Large intestine (tissue), 3 donors: ENCODE data around the gene NES. TPM values are rescaled to one million over a fixed set of nuclear protein-coding genes. Genes with fewer than 3 reads are reported as not detected.

Experiments
- DNase-seq, 2 donors: peaks; one replicate each; pipeline versions ENCODE4 v3.0.0 to v3.0.0-alpha.2; 2013
- H3K27ac ChIP-seq: one replicate; pipeline ENCODE4 v1.5.1; 2013; ENCODE audit warnings: low read length
- H3K27me3 ChIP-seq: 2 replicates; pipeline ENCODE4 v1.6.1; 2013; ENCODE audit warnings: low read length; ENCODE audit not compliant: control insufficient read depth, insufficient read depth
- H3K36me3 ChIP-seq: 2 replicates; pipeline ENCODE4 v1.6.1; 2013; ENCODE audit warnings: low read length; ENCODE audit not compliant: control insufficient read depth, insufficient read depth
- H3K4me1 ChIP-seq: one replicate; pipeline ENCODE4 v1.6.1; 2013; ENCODE audit warnings: low read length; ENCODE audit not compliant: control insufficient read depth, insufficient read depth
- H3K4me3 ChIP-seq: one replicate; pipeline ENCODE4 v1.5.1; 2013; ENCODE audit warnings: low read length
- H3K9me3 ChIP-seq: one replicate; pipeline ENCODE4 v1.6.1; 2013; ENCODE audit warnings: mild to moderate bottlenecking, low read depth, low read length, moderate library complexity; ENCODE audit not compliant: control insufficient read depth
- WGBS: methylation state at CpG from one replicate; pipeline ENCODE4 v1.1.5; 2013; ENCODE audit warnings: low lambda C conversion rate; ENCODE audit not compliant: insufficient coverage; 5-methylcytosine and 5-hydroxymethylcytosine counted together
- polyA plus RNA-seq: library from polyadenylated mRNA; unstranded; fragments of 120-200 nt; gene quantifications from one replicate; pipeline ENCODE4 v1.2.1, GENCODE V29; 2013

NES gene
- polyA plus RNA-seq, 1 donor: 26.5 TPM

DNA sequence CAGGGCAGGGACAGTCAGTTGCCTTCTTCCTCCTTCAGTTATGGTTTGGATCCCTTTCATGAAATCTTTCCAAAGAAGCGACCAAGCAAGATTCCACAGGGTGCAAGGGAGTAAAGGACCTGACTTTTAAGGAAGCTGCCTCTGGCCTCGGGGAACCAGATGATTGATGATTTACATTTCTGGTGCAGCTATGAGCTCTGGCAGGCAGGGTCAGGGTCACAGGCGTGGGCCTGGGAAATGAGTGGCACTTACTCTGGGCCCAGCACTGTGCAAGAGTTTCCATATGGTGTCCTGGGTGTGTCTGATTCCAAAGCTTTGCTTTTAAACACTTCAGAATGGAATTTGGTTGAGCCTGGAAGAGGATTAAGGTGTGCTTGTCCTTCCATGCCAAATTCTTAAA lies 35.4 kb upstream of the NES start:
- DNase-seq: no peak
- H3K9me3 ChIP-seq: no peaks in the 10 kb centered on the region
- peaks cover 6% of the 10 kb centered on the region for H3K36me3 ChIP-seq
- no peak overlapping the region for H3K27ac ChIP-seq
- H3K4me3 ChIP-seq: no peak overlapping the region
- H3K27me3 ChIP-seq: no peaks in the 10 kb centered on the region
- peaks cover 8% of the 10 kb centered on the region for H3K4me1 ChIP-seq
- no CpG with 5 or more reads among the region's 3 CpGs for WGBS

DNA sequence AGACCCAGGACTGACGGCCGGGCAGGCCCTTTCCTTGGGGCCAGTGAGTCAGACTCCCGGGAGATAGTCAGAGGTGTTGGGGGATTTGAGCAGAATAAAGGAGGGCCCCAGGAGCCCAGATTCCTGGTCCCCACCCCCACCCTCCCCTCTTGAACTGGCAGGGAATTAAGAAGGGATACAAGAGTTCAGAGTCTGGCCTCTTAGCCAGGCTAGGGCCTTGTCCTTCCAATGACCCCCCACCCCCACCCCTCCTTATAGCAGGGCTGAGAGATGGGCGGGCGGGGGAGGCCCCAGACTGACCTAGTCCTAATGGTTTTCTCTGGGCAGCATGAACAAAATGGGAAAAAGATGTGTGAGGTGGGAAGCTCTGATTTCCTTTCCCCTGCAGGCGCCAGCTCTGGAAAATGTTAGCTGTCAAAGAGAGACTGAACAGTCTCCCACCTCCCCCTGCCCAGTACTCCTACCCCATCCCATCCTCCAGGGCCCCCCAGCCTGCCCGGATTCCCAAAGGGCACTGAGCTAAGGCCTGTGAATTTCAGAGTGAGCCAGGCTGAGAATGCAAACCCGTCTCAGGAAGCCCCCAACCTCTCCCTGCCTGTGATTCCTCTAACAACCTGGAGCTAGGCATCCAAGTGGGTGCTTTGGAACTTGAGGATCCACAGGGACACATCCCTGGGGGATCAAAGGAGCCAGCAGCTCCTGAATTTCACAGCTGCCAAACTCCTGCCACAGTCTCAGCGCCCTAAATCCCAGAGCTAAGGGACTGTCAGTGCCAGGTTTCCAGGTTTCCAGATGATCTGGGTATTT lies 34.0 kb upstream of the NES start:
- Histone ChIP-seq H3K27ac (no peak overlapping the region), H3K9me3 (no peaks in the 10 kb centered on the region), H3K36me3 (peaks cover 6% of the 10 kb centered on the region), H3K27me3 (peaks cover 5% of the 10 kb centered on the region), H3K4me1 (peaks cover 19% of the 10 kb centered on the region), H3K4me3 (no peak overlapping the region)
- DNase-seq: no peak
- no CpG with 5 or more reads among the region's 9 CpGs for WGBS

DNA sequence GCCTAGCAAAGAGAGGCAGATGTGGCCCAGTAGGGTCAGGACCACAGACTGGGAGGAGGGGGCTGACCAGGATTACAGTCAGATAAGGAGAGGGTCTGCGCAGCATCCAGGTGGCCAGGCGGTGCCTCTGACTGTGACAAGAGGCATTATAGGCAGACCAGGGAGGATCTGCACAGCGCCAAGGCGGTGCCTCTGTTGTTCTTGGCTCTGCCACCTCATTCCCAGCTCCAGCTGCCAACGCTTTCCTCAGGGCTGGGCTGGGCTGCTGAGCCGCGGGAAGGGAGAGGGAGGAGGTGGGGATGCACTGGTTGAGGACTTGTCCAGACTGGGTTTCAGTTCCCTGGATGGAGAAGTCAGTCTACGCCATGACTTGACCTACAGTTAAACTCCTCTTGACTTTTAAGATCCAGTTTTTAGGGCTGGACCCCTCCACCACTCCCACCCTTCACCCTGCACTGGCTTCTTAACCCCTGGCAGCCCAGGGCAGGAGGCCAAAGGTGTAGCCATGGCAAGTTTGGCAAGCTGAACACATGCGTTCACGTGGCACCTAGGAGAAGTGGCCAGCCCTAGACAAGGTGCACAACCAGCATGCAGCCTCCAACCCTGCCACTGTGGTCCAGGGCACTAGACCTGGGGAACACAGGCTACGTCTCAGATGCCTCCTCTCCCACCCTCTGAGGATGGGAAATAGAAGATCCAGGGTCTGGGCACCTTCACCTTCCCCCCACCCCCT lies 32.7 kb upstream of the NES start:
- DNase-seq: no peak
- Histone ChIP-seq H3K4me3 (no peak overlapping the region), H3K4me1 (peaks cover 31% of the 10 kb centered on the region), H3K9me3 (peaks cover 1% of the 10 kb centered on the region), H3K36me3 (no peaks in the 10 kb centered on the region), H3K27ac (no peak overlapping the region), H3K27me3 (peaks cover 10% of the 10 kb centered on the region)
- WGBS: no CpG with 5 or more reads among the region's 11 CpGs

DNA sequence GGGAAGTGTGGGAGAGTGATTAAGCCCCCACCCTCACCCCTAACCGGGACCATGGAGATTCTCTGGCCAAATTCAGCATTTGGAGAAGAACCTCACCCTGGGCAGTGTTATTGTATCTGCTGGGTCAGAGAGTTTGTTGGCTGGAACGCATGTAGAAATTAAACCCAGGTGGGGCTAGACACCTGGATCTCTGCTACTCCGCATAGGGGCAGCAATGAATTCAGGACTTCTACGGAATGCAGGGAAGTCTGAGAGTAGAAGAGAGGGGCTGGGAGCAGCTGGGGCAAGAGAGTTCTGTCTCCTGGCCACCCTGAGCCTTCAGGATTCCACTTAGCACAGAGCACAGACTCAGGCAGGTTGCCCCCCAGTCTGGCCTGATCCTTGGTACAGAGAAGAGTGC lies 31.8 kb upstream of the NES start:
- 100% methylated on average over 1 of the region's 4 CpGs for WGBS
- peaks cover 40% of the 10 kb centered on the region for H3K4me1 ChIP-seq
- no peak for DNase-seq
- H3K4me3 ChIP-seq: no peak overlapping the region
- no peak overlapping the region for H3K27ac ChIP-seq
- peaks cover 19% of the 10 kb centered on the region for H3K27me3 ChIP-seq
- H3K36me3 ChIP-seq: no peaks in the 10 kb centered on the region
- peaks cover 3% of the 10 kb centered on the region for H3K9me3 ChIP-seq

DNA sequence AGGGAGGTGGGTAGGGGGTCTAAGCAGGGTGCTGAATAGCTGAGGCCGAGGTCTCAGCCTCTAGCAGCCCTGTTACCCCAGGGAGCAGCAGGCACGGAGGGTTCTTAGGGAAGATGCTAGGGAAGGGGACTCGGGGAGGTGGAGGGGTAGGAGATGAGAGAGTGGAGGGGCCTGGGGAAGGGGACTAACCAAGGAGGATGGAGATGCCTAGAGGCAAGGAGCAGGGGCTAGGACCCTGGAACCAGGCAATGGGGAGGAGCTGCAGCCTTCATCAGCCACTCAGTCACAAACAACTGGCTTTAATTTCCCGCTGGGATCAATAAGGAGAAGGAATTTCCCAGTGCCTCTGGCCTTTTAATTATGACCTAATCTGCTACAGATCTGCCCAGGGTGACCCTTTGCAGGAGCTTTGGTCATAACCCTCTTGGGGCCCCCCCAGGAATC lies 31.0 kb upstream of the NES start:
- Histone ChIP-seq H3K9me3 (peaks cover 3% of the 10 kb centered on the region), H3K4me3 (no peak overlapping the region), H3K36me3 (no peaks in the 10 kb centered on the region), H3K27me3 (peaks cover 27% of the 10 kb centered on the region), H3K27ac (no peak overlapping the region), H3K4me1 (peaks cover 44% of the 10 kb centered on the region)
- no CpG with 5 or more reads among the region's 4 CpGs for WGBS
- DNase-seq: no peak

DNA sequence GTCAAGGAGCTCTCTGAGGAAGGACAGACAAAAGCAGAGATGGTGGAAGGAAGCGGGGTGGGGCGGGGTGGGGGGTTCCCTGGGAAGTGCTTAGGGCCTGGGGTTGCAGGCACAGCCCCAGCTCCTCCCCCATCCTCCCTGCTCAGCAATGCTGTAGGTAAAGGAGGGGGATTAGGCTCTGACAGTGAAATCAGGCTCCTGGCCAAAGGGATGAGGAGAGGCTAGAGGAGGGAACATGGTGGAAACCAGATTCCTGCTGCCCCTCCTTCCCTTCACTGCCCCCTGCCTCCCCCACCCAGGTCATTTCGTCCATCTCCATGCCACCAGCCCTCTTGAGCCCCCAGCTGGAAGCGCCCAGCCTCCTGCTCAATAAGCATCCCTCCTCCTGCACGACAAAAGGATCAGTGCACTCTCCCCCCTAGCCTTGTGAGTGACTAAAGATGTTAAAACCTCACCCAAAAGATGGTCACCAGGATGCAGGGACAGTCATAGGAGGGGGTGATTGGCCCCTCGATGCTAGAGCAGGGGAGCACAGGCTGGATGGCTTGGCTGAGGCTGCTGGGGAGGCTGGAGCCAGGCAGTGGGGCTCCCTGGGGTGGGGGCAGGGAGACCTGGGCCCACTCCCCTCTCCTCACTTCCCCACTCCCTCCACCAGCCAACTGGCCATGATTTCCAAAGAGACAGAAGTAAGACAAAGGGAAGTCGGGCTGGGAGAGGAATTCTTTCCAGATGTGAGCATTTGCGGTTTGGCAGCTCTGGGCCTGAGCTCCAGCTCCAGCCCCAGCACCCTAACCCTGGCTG lies 30.4 kb upstream of the NES start:
- no peak for DNase-seq
- no peak overlapping the region for H3K4me3 ChIP-seq
- H3K9me3 ChIP-seq: peaks cover 3% of the 10 kb centered on the region
- peaks cover 30% of the 10 kb centered on the region for H3K27me3 ChIP-seq
- no CpG with 5 or more reads among the region's 8 CpGs for WGBS
- no peaks in the 10 kb centered on the region for H3K36me3 ChIP-seq
- H3K27ac ChIP-seq: peak overlapping the region; percentile 12
- H3K4me1 ChIP-seq: peaks cover 44% of the 10 kb centered on the region

DNA sequence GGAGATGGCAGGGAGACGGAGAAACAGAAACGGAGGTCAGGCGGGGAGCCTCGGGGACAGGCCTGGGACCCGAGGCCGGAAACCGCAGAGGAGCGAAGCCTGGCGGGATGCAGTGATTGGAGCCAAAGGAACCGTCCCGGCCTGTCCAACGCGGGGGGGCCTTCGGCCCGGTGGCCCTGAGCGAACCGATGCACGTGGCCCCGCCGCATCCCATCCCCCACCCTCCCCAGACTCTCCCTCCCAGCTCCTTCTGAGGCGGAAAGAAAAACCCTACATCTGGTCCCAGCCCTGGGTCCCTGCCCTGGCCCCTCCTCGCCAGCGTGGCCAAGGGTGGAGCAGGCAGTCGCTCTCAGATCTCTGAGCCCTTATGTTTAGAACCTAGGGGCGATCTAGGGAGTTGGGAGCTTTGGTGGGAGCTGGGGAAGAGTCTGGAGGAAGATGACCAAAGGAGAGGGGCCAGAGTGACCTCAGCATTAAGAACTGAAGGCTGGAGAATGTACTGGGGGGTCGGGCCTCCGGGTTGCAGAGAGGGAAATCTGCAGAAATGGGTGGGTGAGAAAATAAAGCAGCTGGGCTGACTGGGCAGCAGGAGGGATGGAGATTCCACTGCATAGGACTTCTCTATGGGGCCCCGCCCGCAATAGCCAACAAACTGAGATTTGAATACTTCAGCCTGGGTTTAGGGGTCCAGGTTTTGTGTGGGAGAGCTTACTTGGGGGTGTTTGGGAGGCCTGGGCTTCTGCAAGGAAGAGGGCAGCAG lies 29.6 kb upstream of the NES start:
- Histone ChIP-seq H3K4me1 (peaks cover 44% of the 10 kb centered on the region), H3K9me3 (peaks cover 3% of the 10 kb centered on the region), H3K27ac (peak overlapping the region; percentile 8), H3K4me3 (peak overlapping the region; percentile 39), H3K36me3 (no peaks in the 10 kb centered on the region), H3K27me3 (peaks cover 30% of the 10 kb centered on the region)
- DNase-seq: peak in 1 of 2 donors; percentile 63
- WGBS: no CpG with 5 or more reads among the region's 29 CpGs

DNA sequence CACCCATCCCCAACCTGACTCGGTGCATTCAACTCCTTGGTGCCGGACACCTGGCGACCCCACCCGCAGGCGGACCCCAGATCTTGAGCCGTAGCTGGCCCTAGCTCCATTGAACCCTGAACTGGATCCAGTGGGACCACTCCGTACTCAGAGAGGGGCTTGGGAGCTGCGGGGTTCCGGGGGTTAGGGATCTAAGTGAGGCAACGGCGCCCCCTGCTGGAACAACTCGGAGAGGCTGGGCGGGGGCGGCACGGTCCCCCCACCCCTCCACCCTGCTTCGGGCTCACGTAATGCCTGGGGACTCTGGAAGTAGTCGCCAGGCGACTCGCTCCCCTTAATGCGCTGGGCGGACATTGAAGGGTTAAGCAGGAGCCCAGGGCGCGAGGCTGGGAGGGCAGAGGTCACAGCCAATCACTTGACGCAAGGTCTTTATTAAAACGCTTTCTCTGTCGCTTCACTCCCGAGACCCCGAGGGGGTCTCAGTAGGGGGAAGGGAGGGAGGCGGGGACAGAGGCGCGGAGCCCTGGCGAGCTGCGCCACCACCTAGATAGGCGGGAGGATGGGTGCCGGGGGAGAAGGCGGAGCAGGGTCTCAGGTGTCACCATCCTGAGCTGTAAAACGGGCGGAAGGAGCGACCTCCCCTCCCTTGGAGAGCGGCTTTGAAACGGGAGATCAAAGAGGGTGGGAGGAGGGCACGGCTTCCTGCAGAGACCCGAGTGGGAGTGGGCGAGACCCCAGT lies 28.9 kb upstream of the NES start:
- WGBS: no CpG with 5 or more reads among the region's 45 CpGs
- Histone ChIP-seq H3K9me3 (peaks cover 3% of the 10 kb centered on the region), H3K4me3 (peak overlapping the region; percentile 39), H3K4me1 (peaks cover 44% of the 10 kb centered on the region), H3K27ac (peak overlapping the region; percentile 2), H3K27me3 (peaks cover 30% of the 10 kb centered on the region), H3K36me3 (no peaks in the 10 kb centered on the region)
- DNase-seq: peak in 1 of 2 donors; percentile 67

DNA sequence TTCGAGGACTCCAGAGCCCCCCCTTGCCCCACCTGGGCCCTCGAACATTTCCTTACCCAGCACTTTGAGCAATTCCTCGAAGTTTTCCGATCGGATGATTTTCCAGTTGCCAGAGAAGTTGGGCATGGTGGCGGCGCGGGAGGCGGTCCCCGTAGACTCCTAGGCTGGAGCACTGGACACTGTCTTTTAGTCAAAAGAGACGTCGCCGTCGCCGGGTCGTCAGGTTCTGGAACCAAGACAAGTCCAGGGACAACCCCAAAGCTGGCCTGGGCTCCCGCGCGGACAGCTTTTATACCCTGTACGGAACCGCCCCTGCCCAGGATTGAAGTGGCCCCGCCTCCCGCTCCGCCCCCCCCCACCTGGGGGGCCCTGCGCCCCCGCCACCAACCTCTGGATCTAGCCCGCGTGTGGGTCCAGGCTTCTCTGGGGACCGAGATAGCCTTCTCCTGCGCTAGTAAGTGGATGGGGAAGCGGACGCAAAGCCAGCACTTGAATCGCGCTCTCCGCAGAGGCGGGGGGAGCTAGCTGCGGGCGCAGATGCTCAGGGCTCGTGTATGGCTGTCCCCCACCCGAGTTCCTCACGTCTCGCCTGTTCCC lies 28.2 kb upstream of the NES start, which contains the start of gene CRABP2:
TSS of gene CRABP2 (minus strand) at position 263 of the 597 bp plus-strand sequence. CDS start at position 126, 137 bp downstream.
- H3K4me1 ChIP-seq: peaks cover 44% of the 10 kb centered on the region
- DNase-seq: no peak
- H3K27ac ChIP-seq: peak within 1 kb of the TSS; percentile 2
- peaks cover 3% of the 10 kb centered on the region for H3K9me3 ChIP-seq
- peaks cover 30% of the 10 kb centered on the region for H3K27me3 ChIP-seq
- peak within 1 kb of the TSS; percentile 39 for H3K4me3 ChIP-seq
- WGBS: no CpG with 5 or more reads among the region's 42 CpGs
- no peaks in the 10 kb centered on the region for H3K36me3 ChIP-seq
